Measurements from ENCODE around the gene ZNF586.
"Not testable (repeated sequence)": the region's sequence is repeated elsewhere in the genome, so short reads cannot be mapped to it uniquely, and the experiment has no call there.

ZNF586 gene

DNA sequence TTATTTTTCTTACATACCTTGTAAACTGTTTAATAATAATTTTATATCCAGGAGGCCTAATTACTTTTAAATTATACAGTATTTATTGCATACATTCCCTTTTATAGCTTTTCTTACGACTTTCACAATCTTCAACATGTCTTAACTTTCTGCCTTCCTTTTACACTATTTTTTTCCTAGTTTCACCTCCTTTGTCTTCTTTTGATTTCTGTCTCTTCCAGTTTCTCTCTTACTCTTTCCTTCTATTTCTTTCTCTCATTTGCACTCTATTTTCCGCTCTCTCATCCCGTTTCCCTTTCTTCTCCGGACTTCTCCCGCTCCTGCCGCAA is 33.8 kb downstream of the ZNF586 start:
- Histone ChIP-seq H3K4me1 (no peaks in the 10 kb centered on the region), H3K4me3 (ENCODE audit: low read depth, low read length) (peak overlapping the region; percentile 39), H3K9me3 (ENCODE audit: control insufficient read depth, low read length) (no peaks in the 10 kb centered on the region), H3K4me2 (ENCODE audit: low read length) (peak overlapping the region; percentile 18), H3K27ac (no peak overlapping the region), H2AFZ (no peak overlapping the region), H3K36me3 (ENCODE audit: control insufficient read depth, insufficient read depth, low read length) (no peaks in the 10 kb centered on the region), H3K79me2 (peaks cover 25% of the 10 kb centered on the region), H3K9ac (no peak overlapping the region), H3K27me3 (ENCODE audit: control insufficient read depth, insufficient read depth, low read length) (no peaks in the 10 kb centered on the region)
- TF ChIP-seq CTCF (IDR thresholded peaks at IDR 0.05): no peak

GRCh38 chr19:57803594-57804325 is 34.3 kb downstream of the ZNF586 start:
- H3K79me2 ChIP-seq: peaks cover 26% of the 10 kb centered on the region
- no peak overlapping the region for H2AFZ ChIP-seq
- no peaks in the 10 kb centered on the region for H3K4me1 ChIP-seq
- no peaks in the 10 kb centered on the region for H3K27me3 ChIP-seq (ENCODE audit: control insufficient read depth, insufficient read depth, low read length)
- TF ChIP-seq CTCF (IDR thresholded peaks at IDR 0.05): no peak
- H3K9ac ChIP-seq: no peak overlapping the region
- no peaks in the 10 kb centered on the region for H3K9me3 ChIP-seq (ENCODE audit: control insufficient read depth, low read length)
- peak overlapping the region; percentile 18 for H3K4me2 ChIP-seq (ENCODE audit: low read length)
- peak overlapping the region; percentile 39 for H3K4me3 ChIP-seq (ENCODE audit: low read depth, low read length)
- H3K36me3 ChIP-seq (ENCODE audit: control insufficient read depth, insufficient read depth, low read length): no peaks in the 10 kb centered on the region
- H3K27ac ChIP-seq: no peak overlapping the region

DNA sequence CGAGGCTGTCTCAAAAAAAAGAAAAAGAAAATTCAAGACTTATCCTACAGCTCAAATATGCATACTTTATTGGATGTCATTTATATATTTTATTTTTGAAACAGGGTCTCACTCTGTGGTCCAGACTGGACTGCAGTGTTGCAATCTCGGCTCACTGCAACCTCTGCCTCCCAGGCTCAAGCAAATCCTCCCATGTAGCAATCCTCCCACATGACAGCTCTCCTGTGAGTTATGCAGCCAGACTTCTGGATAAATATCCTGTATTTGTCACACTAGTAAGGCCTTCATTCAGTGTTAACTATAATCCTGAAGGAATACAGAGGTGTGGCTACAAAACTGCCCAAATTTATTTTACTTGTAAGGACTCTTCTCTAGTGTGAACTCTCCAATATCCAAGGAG is 38.1 kb downstream of the ZNF586 start:
- Histone ChIP-seq H3K4me2 (ENCODE audit: low read length) (no peak overlapping the region), H3K9ac (no peak overlapping the region), H3K36me3 (ENCODE audit: control insufficient read depth, insufficient read depth, low read length) (no peaks in the 10 kb centered on the region), H2AFZ (no peak overlapping the region), H3K27ac (no peak overlapping the region), H3K4me1 (peaks cover 10% of the 10 kb centered on the region), H3K9me3 (ENCODE audit: control insufficient read depth, low read length) (no peaks in the 10 kb centered on the region), H3K4me3 (ENCODE audit: low read depth, low read length) (no peak overlapping the region), H3K79me2 (peaks cover 31% of the 10 kb centered on the region), H3K27me3 (ENCODE audit: control insufficient read depth, insufficient read depth, low read length) (no peaks in the 10 kb centered on the region)
- no peak for TF ChIP-seq CTCF (IDR thresholded peaks at IDR 0.05)

DNA sequence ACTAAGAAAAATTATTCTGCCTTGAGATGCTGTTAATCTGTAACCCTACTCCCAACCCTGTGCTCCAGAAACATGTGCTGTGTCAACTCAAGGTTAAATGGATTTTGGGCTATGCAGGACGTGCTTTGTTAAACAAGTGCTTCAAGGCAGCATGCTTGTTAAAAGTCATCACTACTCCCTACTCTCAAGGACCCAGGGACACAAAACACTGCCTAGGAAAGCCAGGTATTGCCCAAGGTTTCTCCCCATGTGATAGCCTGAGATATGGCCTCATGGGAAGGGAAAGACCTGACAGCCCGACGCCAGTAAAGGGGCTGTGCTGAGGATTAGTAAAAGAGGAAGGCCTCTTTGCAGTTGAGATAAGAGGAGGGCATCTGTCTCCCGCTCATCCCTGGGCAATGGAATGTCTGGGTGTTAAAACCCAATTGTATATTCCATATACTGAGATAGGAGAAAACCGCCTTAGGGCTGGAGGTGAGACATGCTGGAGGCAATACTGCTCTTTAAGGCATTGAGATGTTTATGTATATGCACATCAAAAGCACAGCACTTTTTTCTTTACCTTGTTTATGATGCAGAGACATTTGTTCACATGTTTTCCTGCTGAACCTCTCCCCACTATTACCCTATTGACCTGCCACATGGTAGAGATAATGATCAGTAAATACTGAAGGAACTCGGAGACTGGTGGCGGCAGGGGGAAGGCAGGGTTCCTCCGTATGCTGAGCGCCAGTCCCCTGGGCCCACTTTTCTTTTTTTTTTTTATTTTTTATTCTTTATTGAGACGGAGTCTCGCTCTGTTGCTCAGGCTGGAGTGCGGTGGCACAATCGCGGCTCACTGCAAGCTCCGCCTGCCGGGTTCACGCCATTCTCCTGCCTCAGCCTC is 41.2 kb downstream of the ZNF586 start:
- H3K4me3 ChIP-seq (ENCODE audit: low read depth, low read length); H3K27ac ChIP-seq; H3K36me3 ChIP-seq (ENCODE audit: control insufficient read depth, insufficient read depth, low read length); H3K9ac ChIP-seq; H3K27me3 ChIP-seq (ENCODE audit: control insufficient read depth, insufficient read depth, low read length); H2AFZ ChIP-seq; H3K9me3 ChIP-seq (ENCODE audit: control insufficient read depth, low read length): not testable (repeated sequence)
- H3K4me2 ChIP-seq (ENCODE audit: low read length): peak overlapping the region; percentile 31
- H3K4me1 ChIP-seq: peaks cover 13% of the 10 kb centered on the region
- H3K79me2 ChIP-seq: peaks cover 30% of the 10 kb centered on the region

DNA sequence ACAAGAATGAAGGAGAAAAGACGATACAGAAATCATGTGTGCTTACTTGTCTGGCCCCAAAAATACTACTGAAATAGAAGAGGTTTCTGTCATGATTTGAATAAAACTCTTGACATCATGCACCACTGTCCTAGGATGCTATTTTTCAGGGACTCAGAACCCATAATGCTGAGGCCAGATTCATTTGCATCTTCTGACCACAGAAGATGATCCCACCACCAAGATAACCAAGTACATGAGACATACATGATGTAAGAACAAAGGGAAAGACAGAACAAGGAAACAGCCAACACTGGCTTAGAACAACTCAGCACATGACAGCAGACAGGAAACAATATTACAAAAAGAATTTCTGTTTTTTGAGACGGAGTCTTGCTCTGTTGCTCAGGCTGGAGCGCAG is 42.8 kb downstream of the ZNF586 start:
- TF ChIP-seq CTCF (IDR thresholded peaks at IDR 0.05): no peak
- no peak overlapping the region for H3K27ac ChIP-seq

GRCh38 chr19:57812975-57813820 is 43.7 kb downstream of the ZNF586 start:
- peak overlapping the region; percentile 94 for H3K4me3 ChIP-seq (ENCODE audit: low read depth, low read length)
- not testable (repeated sequence) for H2AFZ ChIP-seq; H3K9me3 ChIP-seq (ENCODE audit: control insufficient read depth, low read length); H3K36me3 ChIP-seq (ENCODE audit: control insufficient read depth, insufficient read depth, low read length); H3K27me3 ChIP-seq (ENCODE audit: control insufficient read depth, insufficient read depth, low read length); H3K9ac ChIP-seq
- H3K4me1 ChIP-seq: peaks cover 13% of the 10 kb centered on the region
- peak overlapping the region; percentile 78 for H3K27ac ChIP-seq
- H3K4me2 ChIP-seq (ENCODE audit: low read length): peak overlapping the region; percentile 92
- peaks cover 18% of the 10 kb centered on the region for H3K79me2 ChIP-seq

More for the DNA sequence above, 42.8 kb downstream of the ZNF586 start:
- H2AFZ ChIP-seq: no peak overlapping the region
- no peaks in the 10 kb centered on the region for H3K9me3 ChIP-seq (ENCODE audit: control insufficient read depth, low read length)
- H3K4me1 ChIP-seq: peaks cover 13% of the 10 kb centered on the region
- H3K9ac ChIP-seq: no peak overlapping the region
- H3K27me3 ChIP-seq (ENCODE audit: control insufficient read depth, insufficient read depth, low read length): no peaks in the 10 kb centered on the region
- no peaks in the 10 kb centered on the region for H3K36me3 ChIP-seq (ENCODE audit: control insufficient read depth, insufficient read depth, low read length)
- H3K4me3 ChIP-seq (ENCODE audit: low read depth, low read length): no peak overlapping the region
- peaks cover 18% of the 10 kb centered on the region for H3K79me2 ChIP-seq
- H3K4me2 ChIP-seq (ENCODE audit: low read length): no peak overlapping the region
